Measurements from ENCODE around the gene FHOD3. TPM values are rescaled to one million over a fixed set of nuclear protein-coding genes. Genes with fewer than 3 reads are reported as not detected.

FHOD3 gene
- total and polyA plus RNA-seq, 2 experiments from 2014 or later = 2.7 to 8.7 TPM

- H3F3A ChIP-seq (replicated peaks; ENCODE audit: low read depth) = no peaks in the 10 kb centered on the region
- Mint-ChIP-seq H3K9me3 (no peaks in the 10 kb centered on the region), H3K27me3 (ENCODE audit: insufficient read depth, low read depth, poor library complexity) (peaks cover 3% of the 10 kb centered on the region), H3K4me1 (peaks cover 34% of the 10 kb centered on the region), H3K4me3 (no peak overlapping the region), H3K27ac (0 out of 2 replicates have a peak overlapping the region, but pooled peaks have one; percentile 1), H3K36me3 (ENCODE audit: low read depth) (peaks cover 2% of the 10 kb centered on the region; the same call in 1 of the 3 replicates)
- no peaks in the 10 kb centered on the region for H3K27me3 ChIP-seq (ENCODE audit: insufficient read depth)
- H4K20me1 ChIP-seq (replicated peaks; ENCODE audit: insufficient read depth) = no peaks in the 10 kb centered on the region
- no peaks in the 10 kb centered on the region for H3K9me2 ChIP-seq (ENCODE audit: insufficient read depth)
- TF ChIP-seq POLR2AphosphoS5 (IDR thresholded peaks at IDR 0.05; ENCODE audit: low read depth) = no peak
- no peak for TF ChIP-seq ETS1 (IDR thresholded peaks at IDR 0.05)
- TF ChIP-seq ZNF331 (CRISPR knock-in tag; IDR thresholded peaks at IDR 0.05; ENCODE audit: low read depth) = no peak
- no peak for TF ChIP-seq ZNF462 (CRISPR knock-in tag; IDR thresholded peaks at IDR 0.05)
- no peak for TF ChIP-seq EZH2phosphoT487 (IDR thresholded peaks at IDR 0.05; ENCODE audit: unreplicated experiment)
- no peak for TF ChIP-seq STAT1 (IDR thresholded peaks at IDR 0.05; ENCODE audit: unreplicated experiment)
- no peak for TF ChIP-seq REST (IDR thresholded peaks at IDR 0.05; ENCODE audit: unreplicated experiment)
- TF ChIP-seq JUNB (IDR thresholded peaks at IDR 0.05; ENCODE audit: unreplicated experiment) = no peak
- no peak for TF ChIP-seq CTCF (conservative IDR thresholded peaks at IDR 0.05; ENCODE audit: low read depth in 2 of 2)
- no peak for TF ChIP-seq ZNF114 (CRISPR knock-in tag; IDR thresholded peaks at IDR 0.05)
- TF ChIP-seq EZH2 (IDR thresholded peaks at IDR 0.05; ENCODE audit: low read depth, unreplicated experiment) = no peak
- no peaks in the 10 kb centered on the region for H3K79me2 ChIP-seq (replicated peaks; ENCODE audit: insufficient read depth)
- ATAC-seq (no peak), DNase-seq (ENCODE audit: low spot score) (no peak)
- no peak overlapping the region for H3K4me2 ChIP-seq
- no peaks in the 10 kb centered on the region for H3K36me3 ChIP-seq (ENCODE audit: insufficient read depth)
- H3K4me1 ChIP-seq (ENCODE audit: insufficient read depth) = peaks cover 19% of the 10 kb centered on the region
- H3K27ac ChIP-seq (ENCODE audit: low read depth) = no peak overlapping the region
- no peak overlapping the region for H3K4me3 ChIP-seq
- H2AFZ ChIP-seq = no peak overlapping the region
Measured at GRCh38 chr18:36352384-36352783, 54.9 kb downstream of the FHOD3 start.
